Osteocyte (in vitro differentiated cells): ENCODE results near the gene TSPEAR. TPM values are rescaled to one million over a fixed set of nuclear protein-coding genes. Genes with fewer than 3 reads are reported as not detected.

Experiments
- DNase-seq: peaks from one replicate; pipeline ENCODE4 v3.0.0; 2021; ENCODE audit warnings: mixed read lengths; ENCODE audit not compliant: unreplicated experiment; ENCODE audit errors: extremely low spot score
- H3K27ac Mint-ChIP-seq: one replicate; pipeline ENCODE4 v1.8.0; 2021; ENCODE audit warnings: mild to moderate bottlenecking, mixed read lengths; ENCODE audit not compliant: unreplicated experiment
- H3K27me3 Mint-ChIP-seq: one replicate; pipeline ENCODE4 v1.8.0; 2021; ENCODE audit warnings: mixed read lengths; ENCODE audit not compliant: unreplicated experiment
- H3K36me3 Mint-ChIP-seq: one replicate; pipeline ENCODE4 v1.8.0; 2021; ENCODE audit warnings: mixed read lengths; ENCODE audit not compliant: unreplicated experiment
- H3K4me1 Mint-ChIP-seq: one replicate; pipeline ENCODE4 v1.8.0; 2021; ENCODE audit warnings: mixed read lengths; ENCODE audit not compliant: unreplicated experiment
- H3K4me3 Mint-ChIP-seq: one replicate; pipeline ENCODE4 v1.8.0; 2021; ENCODE audit warnings: mild to moderate bottlenecking, moderate library complexity, mixed read lengths; ENCODE audit not compliant: unreplicated experiment
- H3K9me3 Mint-ChIP-seq: one replicate; pipeline ENCODE4 v1.8.0; 2021; ENCODE audit warnings: mixed read lengths; ENCODE audit not compliant: unreplicated experiment
- total RNA-seq: library from RNA; stranded (reverse); gene quantifications from 2 replicates; pipeline ENCODE4 v1.2.1, GENCODE V29; 2021
- TF ChIP-seq, protein P1 (sequence below): fragments of 200-600 bp; sonication (generic); IDR thresholded peaks from 2 replicates; pipeline ENCODE4 v1.5.0; 2021; ENCODE audit warnings: antibody characterized with exemption, mild to moderate bottlenecking, moderate library complexity

TSPEAR gene
- total RNA-seq, 1 donor from 2014 or later, result not detected

GRCh38 chr21:44530221-44530902 is 181.0 kb downstream of the TSPEAR start:
- DNase-seq, result no peak
- no peaks in the 10 kb centered on the region for H3K27me3 Mint-ChIP-seq
- no peak overlapping the region for H3K27ac Mint-ChIP-seq
- H3K36me3 Mint-ChIP-seq, result no peaks in the 10 kb centered on the region
- TF ChIP-seq, protein P1, sequence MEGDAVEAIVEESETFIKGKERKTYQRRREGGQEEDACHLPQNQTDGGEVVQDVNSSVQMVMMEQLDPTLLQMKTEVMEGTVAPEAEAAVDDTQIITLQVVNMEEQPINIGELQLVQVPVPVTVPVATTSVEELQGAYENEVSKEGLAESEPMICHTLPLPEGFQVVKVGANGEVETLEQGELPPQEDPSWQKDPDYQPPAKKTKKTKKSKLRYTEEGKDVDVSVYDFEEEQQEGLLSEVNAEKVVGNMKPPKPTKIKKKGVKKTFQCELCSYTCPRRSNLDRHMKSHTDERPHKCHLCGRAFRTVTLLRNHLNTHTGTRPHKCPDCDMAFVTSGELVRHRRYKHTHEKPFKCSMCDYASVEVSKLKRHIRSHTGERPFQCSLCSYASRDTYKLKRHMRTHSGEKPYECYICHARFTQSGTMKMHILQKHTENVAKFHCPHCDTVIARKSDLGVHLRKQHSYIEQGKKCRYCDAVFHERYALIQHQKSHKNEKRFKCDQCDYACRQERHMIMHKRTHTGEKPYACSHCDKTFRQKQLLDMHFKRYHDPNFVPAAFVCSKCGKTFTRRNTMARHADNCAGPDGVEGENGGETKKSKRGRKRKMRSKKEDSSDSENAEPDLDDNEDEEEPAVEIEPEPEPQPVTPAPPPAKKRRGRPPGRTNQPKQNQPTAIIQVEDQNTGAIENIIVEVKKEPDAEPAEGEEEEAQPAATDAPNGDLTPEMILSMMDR, result no peak
- no peaks in the 10 kb centered on the region for H3K4me1 Mint-ChIP-seq
- H3K4me3 Mint-ChIP-seq, result no peak overlapping the region
- no peaks in the 10 kb centered on the region for H3K9me3 Mint-ChIP-seq

DNA sequence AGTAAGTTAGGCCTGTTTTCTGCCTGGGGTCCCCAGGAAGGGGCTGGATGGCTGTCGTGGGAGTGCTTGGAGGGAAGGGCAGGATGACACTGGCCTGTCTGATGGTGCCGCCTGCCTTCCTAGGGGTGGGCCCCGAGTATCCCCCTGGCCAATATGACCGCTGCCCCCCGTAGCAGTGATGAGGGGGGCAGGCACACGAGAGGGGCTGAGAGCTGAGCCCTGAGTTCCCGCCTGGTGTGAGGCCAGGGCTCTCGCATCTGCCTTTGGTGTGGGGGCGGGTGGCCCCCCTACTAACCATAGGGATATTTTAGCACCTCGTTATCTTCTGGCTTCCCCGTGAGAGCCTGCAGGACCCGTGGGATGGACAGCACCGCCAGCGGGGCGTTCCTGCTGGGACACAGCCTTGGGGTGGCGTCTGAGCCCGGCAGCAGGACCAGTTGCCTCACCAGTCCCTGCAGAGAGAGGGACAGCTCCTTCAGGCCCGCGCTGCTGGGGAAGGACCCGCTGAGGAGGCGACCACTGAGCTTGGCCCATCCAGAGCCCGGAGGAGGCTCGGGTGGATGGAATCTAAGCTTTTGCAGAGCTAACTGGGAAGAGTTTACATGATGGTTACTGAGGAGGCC is 181.8 kb downstream of the TSPEAR start:
- no peaks in the 10 kb centered on the region for H3K4me1 Mint-ChIP-seq
- no peaks in the 10 kb centered on the region for H3K9me3 Mint-ChIP-seq
- no peaks in the 10 kb centered on the region for H3K36me3 Mint-ChIP-seq
- TF ChIP-seq, protein P1, result no peak
- H3K27me3 Mint-ChIP-seq, result no peaks in the 10 kb centered on the region
- no peak overlapping the region for H3K27ac Mint-ChIP-seq
- DNase-seq, result no peak
- no peak overlapping the region for H3K4me3 Mint-ChIP-seq

- Mint-ChIP-seq H3K27me3 (no peaks in the 10 kb centered on the region), H3K27ac (no peak overlapping the region), H3K9me3 (no peaks in the 10 kb centered on the region), H3K4me3 (no peak overlapping the region), H3K4me1 (no peaks in the 10 kb centered on the region), H3K36me3 (no peaks in the 10 kb centered on the region)
- no peak for DNase-seq
- TF ChIP-seq, protein P1, result no peak
Measured at GRCh38 chr21:44529011-44529421, 182.4 kb downstream of the TSPEAR start.

GRCh38 chr21:44528634-44528995 is 182.8 kb downstream of the TSPEAR start:
- Mint-ChIP-seq H3K9me3 (no peaks in the 10 kb centered on the region), H3K36me3 (no peaks in the 10 kb centered on the region), H3K27ac (no peak overlapping the region), H3K4me3 (no peak overlapping the region), H3K27me3 (no peaks in the 10 kb centered on the region), H3K4me1 (no peaks in the 10 kb centered on the region)
- TF ChIP-seq, protein P1, result no peak
- DNase-seq, result no peak

GRCh38 chr21:44527983-44528633 is 183.3 kb downstream of the TSPEAR start:
- DNase-seq, result no peak
- H3K9me3 Mint-ChIP-seq, result no peaks in the 10 kb centered on the region
- H3K4me1 Mint-ChIP-seq, result no peaks in the 10 kb centered on the region
- no peaks in the 10 kb centered on the region for H3K36me3 Mint-ChIP-seq
- H3K27ac Mint-ChIP-seq, result no peak overlapping the region
- no peaks in the 10 kb centered on the region for H3K27me3 Mint-ChIP-seq
- H3K4me3 Mint-ChIP-seq, result no peak overlapping the region
- TF ChIP-seq, protein P1, result no peak
